GM20000 (cell line): ENCODE measurements around the gene QDPR.

Experiments
- DNase-seq: peaks from one replicate; pipeline ENCODE4 v3.0.0; 2012; ENCODE audit warnings: low spot score
- CTCF ChIP-seq: IDR thresholded peaks from 2 replicates; pipeline ENCODE4 v1.5.1; 2012; ENCODE audit warnings: mild to moderate bottlenecking, control low read depth; ENCODE audit errors: extremely low read depth, missing control alignments

QDPR gene

GRCh38 chr4:17556498-17556897 is 44.6 kb upstream of the QDPR start:
- no peak for TF ChIP-seq CTCF
- no peak for DNase-seq

GRCh38 chr4:17554568-17554967 is 42.7 kb upstream of the QDPR start:
- TF ChIP-seq CTCF: no peak

GRCh38 chr4:17552427-17552826 is 40.5 kb upstream of the QDPR start:
- DNase-seq: no peak
- no peak for TF ChIP-seq CTCF

More at GRCh38 chr4:17554568-17554967, 42.7 kb upstream of the QDPR start:
- no peak for DNase-seq

GRCh38 chr4:17550549-17550948 is 38.7 kb upstream of the QDPR start:
- no peak for TF ChIP-seq CTCF
- no peak for DNase-seq

DNA sequence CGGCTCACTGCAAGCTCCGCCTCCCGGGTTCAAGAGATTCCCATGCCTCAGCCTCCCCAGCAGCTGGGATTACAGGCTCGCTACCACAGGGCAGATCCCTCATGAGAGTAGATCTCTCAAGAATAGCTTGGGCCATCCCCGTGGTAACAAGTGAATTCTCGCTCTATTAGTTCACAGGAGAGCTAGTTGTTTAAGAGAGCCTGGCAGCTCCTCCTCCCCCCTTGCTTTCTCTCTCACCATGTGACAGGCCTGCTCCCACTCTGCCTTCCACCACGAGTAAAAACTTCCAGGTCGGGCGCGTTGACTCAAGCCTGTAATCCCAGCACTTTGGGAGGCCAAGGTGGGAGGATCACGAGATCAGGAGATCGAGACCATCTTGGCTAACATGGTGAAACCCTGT is 34.8 kb upstream of the QDPR start:
- no peak for DNase-seq
- no peak for TF ChIP-seq CTCF

GRCh38 chr4:17546222-17546621 is 34.3 kb upstream of the QDPR start:
- TF ChIP-seq CTCF: no peak
- DNase-seq: no peak

GRCh38 chr4:17545374-17546140 is 33.7 kb upstream of the QDPR start:
- DNase-seq: no peak
- TF ChIP-seq CTCF: no peak
